GM12891 (cell line): ENCODE results near the gene ZNF101.

Experiments used
- POLR2A ChIP-seq: IDR thresholded peaks from 2 replicates; pipeline ENCODE4 v1.6.1; 2011; ENCODE audit warnings: low read depth, low read length, control low read depth
- POLR2AphosphoS5 ChIP-seq: IDR thresholded peaks from 2 replicates; pipeline ENCODE4 v1.6.1; 2011; ENCODE audit warnings: low read depth, low read length, control low read depth
- POU2F2 ChIP-seq: IDR thresholded peaks from 2 replicates; pipeline ENCODE4 v1.6.1; 2011; ENCODE audit warnings: low read depth, mild to moderate bottlenecking, control low read depth, low read length, moderate library complexity
- SPI1 ChIP-seq: IDR thresholded peaks from 2 replicates; pipeline ENCODE4 v1.6.1; 2011; ENCODE audit warnings: low read depth, low read length, control low read depth

DNA sequence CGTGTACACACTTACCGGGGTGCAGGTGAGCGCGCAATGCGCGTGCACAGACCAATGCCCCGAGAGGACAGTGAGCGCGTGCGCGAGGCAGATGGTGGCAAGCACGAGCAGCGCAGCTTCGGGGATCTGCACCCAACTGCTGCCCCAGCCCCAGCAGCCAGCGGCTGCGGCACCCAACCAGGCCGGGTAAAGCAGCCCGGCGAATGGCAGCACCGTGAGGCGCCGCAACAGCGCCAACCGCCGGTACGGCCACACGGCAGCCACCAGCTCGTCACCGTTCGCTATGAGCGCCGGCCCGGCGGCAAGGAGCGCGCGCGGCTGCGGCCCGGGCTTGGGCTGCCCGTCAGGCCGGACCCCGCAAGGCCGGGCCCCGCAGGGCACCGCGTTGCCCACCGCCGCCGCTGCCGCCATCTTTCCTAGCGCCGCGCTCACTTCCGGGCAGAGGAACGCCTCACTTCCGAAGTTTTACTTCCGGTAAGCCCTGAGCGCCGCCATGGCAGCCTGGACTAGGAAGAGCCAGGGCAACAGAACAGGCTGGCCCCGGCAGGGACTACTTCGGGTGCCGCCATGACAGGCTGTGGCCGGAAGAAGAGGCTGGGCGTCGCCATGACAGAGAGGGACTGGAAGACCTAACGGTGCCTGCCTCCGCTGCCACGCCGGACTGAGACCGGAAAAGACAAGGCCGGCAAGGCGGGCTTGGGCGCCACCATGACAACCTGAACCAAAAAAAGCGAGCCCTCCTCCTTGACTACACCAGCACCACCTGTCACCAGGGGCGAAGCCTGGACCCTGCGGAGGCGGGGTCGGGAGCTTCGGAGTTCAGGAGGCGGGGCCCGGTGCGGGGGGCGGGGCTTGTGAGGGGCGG lies 5.2 kb upstream of the ZNF101 start, which contains the start of gene ATP13A1:
- TF ChIP-seq POU2F2 (peak; percentile 62), SPI1 (0 out of 2 replicates have a peak, but pooled peaks have one; percentile 9), POLR2A (peak; percentile 81), POLR2AphosphoS5 (0 out of 2 replicates have a peak, but pooled peaks have one; percentile 39)
